Endothelial cell of umbilical vein (primary cell): ENCODE measurements around the gene PPP2R2C.

Experiments
- CTCF ChIP-seq, 2 donors: IDR thresholded peaks; 1 replicate in 1 of 2; 2 replicates in 1 of 2; pipeline ENCODE4 v1.5.1; 2011; ENCODE audit warnings: low read length in 2 of 2, mild to moderate bottlenecking in 2 of 2, moderate library complexity in 2 of 2, control low read depth in 1 of 2, inconsistent platforms in 1 of 2, low read depth in 1 of 2; ENCODE audit not compliant: insufficient read depth in 1 of 2; ENCODE audit errors: extremely low read depth in 1 of 2
- EZH2 ChIP-seq: IDR thresholded peaks from 2 replicates; pipeline ENCODE4 v1.6.1; 2012; ENCODE audit warnings: borderline replicate concordance, low read depth, mild to moderate bottlenecking, moderate library complexity, low read length, inconsistent platforms; ENCODE audit not compliant: severe bottlenecking
- GATA2 ChIP-seq: IDR thresholded peaks from 2 replicates; pipeline ENCODE4 v1.7.0; 2011; ENCODE audit warnings: low read depth, mild to moderate bottlenecking, moderate library complexity, mixed read lengths, low read length; ENCODE audit not compliant: insufficient read length, insufficient read depth
- POLR2A ChIP-seq: IDR thresholded peaks from 2 replicates; pipeline ENCODE4 v1.6.1; 2012; ENCODE audit warnings: low read depth, mild to moderate bottlenecking, control low read depth, low read length
- POLR2AphosphoS5 ChIP-seq: IDR thresholded peaks from 2 replicates; pipeline ENCODE4 v1.6.1; 2012; ENCODE audit warnings: low read depth, mild to moderate bottlenecking, control low read depth, low read length, moderate library complexity; ENCODE audit not compliant: insufficient read depth

GRCh38 chr4:6293097-6293445 lies 179.3 kb downstream of the PPP2R2C start:
- TF ChIP-seq CTCF (IDR thresholded peaks at IDR 0.05; ENCODE audit: extremely low read depth in 1 of 2, insufficient read depth in 1 of 2, low read depth in 1 of 2, low read length in 2 of 2) = no peak
- TF ChIP-seq POLR2AphosphoS5 = no peak
- no peak for TF ChIP-seq EZH2
- no peak for TF ChIP-seq POLR2A
- no peak for TF ChIP-seq GATA2
